Breast epithelium (tissue), 4 donors: Measurements from ENCODE around the gene BET1L. TPM values are rescaled to one million over a fixed set of nuclear protein-coding genes. Genes with fewer than 3 reads are reported as not detected.
A peak's percentile ranks its signal among the peaks of the same experiment; 100 is the strongest.

ENCODE experiments used
- DNase-seq, 2 donors: peaks; one replicate each; pipeline ENCODE4 v3.0.0-alpha.2; 2019; ENCODE audit warnings: low spot score in 2 of 2
- H3K27ac ChIP-seq, 2 donors: fragments of 200-600 bp; sonication (generic) in 1 of 2; one replicate each; pipeline ENCODE4 v1.5.1; 2016 to 2019; ENCODE audit warnings: mild to moderate bottlenecking in 1 of 2
- H3K27me3 ChIP-seq, 2 donors: fragments of 200-600 bp; sonication (generic) in 1 of 2; one replicate each; pipeline versions ENCODE4 v1.5.1 to v1.6.0; 2017 to 2019; ENCODE audit warnings: control low read depth in 1 of 2, mild to moderate bottlenecking in 1 of 2
- H3K36me3 ChIP-seq: fragments of 200-600 bp; one replicate; pipeline ENCODE4 v1.5.1; 2019
- H3K4me1 ChIP-seq, 2 donors: fragments of 200-600 bp; sonication (generic); one replicate each; pipeline ENCODE4 v1.5.1; 2016 to 2019; ENCODE audit warnings: control low read depth in 1 of 2
- H3K4me3 ChIP-seq, 3 donors: fragments of 200-600 bp; sonication (generic); 1 replicate in 2 of 3; 2 replicates in 1 of 3; pipeline ENCODE4 v1.5.1; 2016 to 2019; ENCODE audit warnings: mild to moderate bottlenecking in 3 of 3, moderate library complexity in 2 of 3
- H3K9me3 ChIP-seq, 2 donors: fragments of 200-600 bp; sonication (generic) in 1 of 2; one replicate each; pipeline ENCODE4 v1.5.1; 2016 to 2019; ENCODE audit warnings: control low read depth in 1 of 2
- CTCF ChIP-seq, 3 donors: fragments of 450-650 bp; IDR thresholded peaks; one replicate each; pipeline ENCODE4 v1.5.1; 2016 to 2017; ENCODE audit warnings: antibody characterized with exemption in 3 of 3, mild to moderate bottlenecking in 3 of 3, moderate library complexity in 3 of 3
- POLR2A ChIP-seq: fragments of 450-650 bp; IDR thresholded peaks from one replicate; pipeline ENCODE4 v1.6.1; 2016; ENCODE audit warnings: antibody characterized with exemption, mild to moderate bottlenecking, moderate library complexity
- POLR2AphosphoS5 ChIP-seq, 3 donors: sonication (generic); formaldehyde crosslinking; IDR thresholded peaks; one replicate each; pipeline ENCODE4 v1.6.1; 2017; ENCODE audit warnings: antibody characterized with exemption in 3 of 3
- intact Hi-C: fragments of 100-400 bp; cut with DNase I; formaldehyde crosslinking; loops from one replicate; pipeline ENCODE4 v1.15.1; 2023; ENCODE audit warnings: low total_unique reads
- total RNA-seq, 3 donors: library from RNA; depleted of rRNA; stranded (reverse); fragments of >200 nt; gene quantifications; one replicate each; pipeline ENCODE4 v1.1.0, GENCODE V29; 2016

Gene BET1L
- total RNA-seq, 3 donors from 2014 or later, result 25.6 to 30.4 (median 28.5) TPM

GRCh38 chr11:203945-204586 lies 3.1 kb downstream of the BET1L start:
- Histone ChIP-seq H3K9me3 (no peaks in the 10 kb centered on the region), H3K27ac (no peak overlapping the region), H3K36me3 (no peaks in the 10 kb centered on the region), H3K27me3 (no peaks in the 10 kb centered on the region), H3K4me3 (no peak overlapping the region), H3K4me1 (peaks cover 10 to 11% of the 10 kb centered on the region in 2 donors)
- intact Hi-C loops, result no loop called here
- DNase-seq, result no peak
- TF ChIP-seq POLR2AphosphoS5 (IDR thresholded peaks at IDR 0.05) (no peak), POLR2A (no peak), CTCF (IDR thresholded peaks at IDR 0.05) (no peak)

DNA sequence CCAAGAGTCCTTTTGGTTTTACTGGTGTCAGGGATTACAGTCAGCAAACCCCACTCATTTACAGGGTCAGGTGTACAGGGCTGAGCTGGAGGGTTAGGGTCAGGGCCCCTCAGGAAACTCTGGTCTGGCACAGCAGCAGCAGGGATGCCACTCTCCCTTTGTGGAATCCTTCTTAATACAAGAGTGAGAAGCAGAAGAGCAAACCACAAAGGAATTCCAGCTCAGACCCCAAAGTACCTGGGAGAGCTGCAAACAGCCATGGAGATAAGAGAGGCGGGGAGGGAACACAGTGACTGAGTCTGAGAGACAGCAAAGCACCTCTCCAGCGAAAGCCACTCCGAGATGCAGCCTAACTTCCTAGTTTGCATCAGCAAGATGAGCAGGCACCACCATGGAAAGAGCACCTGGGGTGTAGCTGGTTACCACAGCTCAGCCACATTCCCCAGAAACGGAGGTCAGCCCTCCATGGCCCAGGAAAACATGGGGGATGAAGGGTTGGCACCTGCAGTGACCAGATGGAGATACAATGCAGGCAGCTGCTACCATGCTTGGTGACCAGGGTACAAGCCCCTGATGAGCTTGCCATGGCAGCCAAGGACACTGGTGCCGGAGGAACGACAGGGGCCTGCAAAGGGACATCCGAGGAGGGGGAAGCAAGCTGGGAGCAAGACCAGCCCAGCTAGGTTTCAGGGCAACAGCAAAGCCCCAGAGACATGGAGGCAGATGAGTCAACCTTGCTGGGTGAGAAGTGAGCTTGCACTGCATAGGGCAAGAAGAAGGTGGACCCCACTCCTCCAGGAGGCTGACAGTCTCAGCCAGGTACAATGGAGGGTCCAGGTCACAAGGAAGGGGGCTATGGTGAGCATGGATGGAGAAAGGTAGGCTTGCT lies 3.9 kb downstream of the BET1L start:
- intact Hi-C loops, result no loop called here
- Histone ChIP-seq H3K9me3 (no peaks in the 10 kb centered on the region), H3K27me3 (no peaks in the 10 kb centered on the region), H3K4me3 (no peak overlapping the region), H3K27ac (no peak overlapping the region), H3K36me3 (no peaks in the 10 kb centered on the region), H3K4me1 (peaks cover 9 to 10% of the 10 kb centered on the region in 2 donors)
- TF ChIP-seq POLR2AphosphoS5 (IDR thresholded peaks at IDR 0.05), result no peak
- no peak for TF ChIP-seq POLR2A
- TF ChIP-seq CTCF (IDR thresholded peaks at IDR 0.05), result no peak
- DNase-seq, result peak in 1 of 2 donors; percentile 30

DNA sequence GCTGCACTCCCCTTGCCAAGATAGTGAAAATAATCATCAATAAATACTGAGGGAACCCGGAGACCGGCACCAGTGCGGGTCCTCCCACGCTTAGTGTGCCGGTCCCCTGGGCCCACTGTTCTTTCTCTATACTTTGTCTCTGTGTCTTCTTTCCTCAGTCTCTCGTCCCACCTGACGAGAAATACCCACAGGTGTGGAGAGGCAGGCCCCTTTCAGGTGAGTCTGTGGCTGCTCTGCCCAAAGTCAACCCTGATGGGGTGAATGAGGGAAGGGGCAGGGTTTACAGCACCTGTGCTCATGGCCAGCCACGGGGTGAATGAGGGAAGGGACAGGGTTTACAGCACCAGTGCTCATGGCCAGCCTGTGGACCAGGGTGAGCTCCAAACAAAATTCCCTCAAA lies 4.7 kb downstream of the BET1L start:
- Histone ChIP-seq H3K4me3 (no peak overlapping the region), H3K4me1 (peaks cover 9 to 10% of the 10 kb centered on the region in 2 donors), H3K36me3 (no peaks in the 10 kb centered on the region), H3K27me3 (no peaks in the 10 kb centered on the region), H3K9me3 (no peaks in the 10 kb centered on the region), H3K27ac (no peak overlapping the region)
- TF ChIP-seq CTCF (IDR thresholded peaks at IDR 0.05) (no peak), POLR2AphosphoS5 (IDR thresholded peaks at IDR 0.05) (no peak), POLR2A (no peak)
- DNase-seq, result no peak
- intact Hi-C loops, result no loop called here

DNA sequence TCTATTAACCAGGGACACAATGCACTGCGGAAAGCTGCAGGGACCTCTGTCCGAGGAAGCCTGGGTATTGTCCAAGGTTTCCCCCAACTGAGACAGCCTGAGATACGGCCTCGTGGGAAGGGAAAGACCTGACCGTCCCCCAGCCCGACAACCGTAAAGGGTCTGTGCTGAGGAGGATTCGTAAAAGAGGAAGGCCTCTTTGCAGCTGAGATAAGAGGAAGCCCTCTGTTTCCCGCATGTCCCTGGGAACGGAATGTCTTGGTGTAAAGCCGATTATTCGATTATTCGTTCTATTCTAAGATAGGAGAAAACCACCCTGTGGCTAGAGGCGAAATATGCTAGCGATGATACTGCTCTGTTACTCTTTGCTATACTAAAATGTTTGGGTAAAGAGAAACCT lies 5.2 kb downstream of the BET1L start:
- H3K4me3 ChIP-seq, result no peak overlapping the region
- TF ChIP-seq CTCF (IDR thresholded peaks at IDR 0.05), result no peak
- TF ChIP-seq POLR2AphosphoS5 (IDR thresholded peaks at IDR 0.05), result no peak
- TF ChIP-seq POLR2A, result no peak
- no peaks in the 10 kb centered on the region for H3K36me3 ChIP-seq
- no peaks in the 10 kb centered on the region for H3K27me3 ChIP-seq
- H3K4me1 ChIP-seq, result peaks cover 9 to 10% of the 10 kb centered on the region in 2 donors
- intact Hi-C loops, result no loop called here
- H3K27ac ChIP-seq, result no peak overlapping the region
- no peak for DNase-seq
- H3K9me3 ChIP-seq, result no peaks in the 10 kb centered on the region
